HEK293 (cell line): ENCODE measurements around the gene NRSN2.

Source experiments
- CTCF ChIA-PET: fragments of 350-600 bp; formaldehyde crosslinking; extraction: SDS; loops from one replicate; lab custom pipeline; 2021; ENCODE audit warnings: antibody characterized with exemption; lab: Yijun Ruan, JAX
- POLR2A ChIA-PET: fragments of 300-600 bp; formaldehyde crosslinking; extraction: SDS; loops from one replicate; lab custom pipeline; 2020; ENCODE audit warnings: antibody characterized with exemption, inconsistent platforms; lab: Yijun Ruan, JAX
- H3K27ac ChIP-seq: fragments of 200-500 bp; sonication (Bioruptor generic); 2 replicates; pipeline ENCODE4 v1.5.1; 2014; ENCODE audit warnings: low read depth, low read length, control low read depth, inconsistent platforms; ENCODE audit errors: extremely low read depth
- H3K36me3 ChIP-seq, 2 experiments: fragments of 200-500 bp in 1 of 2; sonication (Bioruptor generic) in 1 of 2; 1 replicate in 1 of 2; 2 replicates in 1 of 2; pipeline ENCODE4 v1.5.1; 2014 to 2017; ENCODE audit warnings: inconsistent platforms in 2 of 2, low read length in 2 of 2; ENCODE audit not compliant: control insufficient read depth in 2 of 2, insufficient read depth in 1 of 2
- H3K4me1 ChIP-seq: fragments of 200-500 bp; sonication (Bioruptor generic); 2 replicates; pipeline ENCODE4 v1.5.1; 2014; ENCODE audit warnings: mild to moderate bottlenecking, low read length, inconsistent platforms; ENCODE audit not compliant: control insufficient read depth, insufficient read depth
- H3K4me3 ChIP-seq: 2 replicates; pipeline ENCODE4 v1.5.1; 2011; ENCODE audit warnings: low read depth, mild to moderate bottlenecking, control low read depth, low read length, moderate library complexity
- H3K9me3 ChIP-seq: fragments of 200-500 bp; sonication (Bioruptor generic); 2 replicates; pipeline ENCODE4 v1.5.1; 2014; ENCODE audit warnings: low read depth, low read length, inconsistent platforms; ENCODE audit not compliant: control insufficient read depth, insufficient read depth
- GFI1B ChIP-seq: fragments of 450-650 bp; formaldehyde crosslinking; IDR thresholded peaks from 2 replicates; pipeline ENCODE4 v1.5.1; 2016; ENCODE audit warnings: missing biosample characterization, missing genetic modification characterization
- GLIS1 ChIP-seq: fragments of 450-650 bp; formaldehyde crosslinking; IDR thresholded peaks from 2 replicates; pipeline ENCODE4 v1.5.1; 2016; ENCODE audit warnings: missing biosample characterization, missing genetic modification characterization
- SCRT2 ChIP-seq: fragments of 450-650 bp; formaldehyde crosslinking; IDR thresholded peaks from 2 replicates; pipeline ENCODE4 v1.5.1; 2016; ENCODE audit warnings: missing biosample characterization, missing genetic modification characterization
- YY2 ChIP-seq: fragments of 450-650 bp; formaldehyde crosslinking; IDR thresholded peaks from 2 replicates; pipeline ENCODE4 v1.5.1; 2016; ENCODE audit warnings: missing biosample characterization, missing genetic modification characterization
- ZNF146 ChIP-seq: fragments of 450-650 bp; formaldehyde crosslinking; IDR thresholded peaks from 2 replicates; pipeline ENCODE4 v1.5.1; 2016; ENCODE audit warnings: missing biosample characterization, missing genetic modification characterization
- ZNF174 ChIP-seq: fragments of 450-650 bp; formaldehyde crosslinking; IDR thresholded peaks from 2 replicates; pipeline ENCODE4 v1.5.0; 2017; ENCODE audit warnings: missing biosample characterization, mild to moderate bottlenecking, missing genetic modification characterization
- ZNF23 ChIP-seq: fragments of 450-650 bp; formaldehyde crosslinking; IDR thresholded peaks from 2 replicates; pipeline ENCODE4 v1.5.1; 2016; ENCODE audit warnings: missing biosample characterization, missing genetic modification characterization, borderline replicate concordance
- ZNF248 ChIP-seq: fragments of 450-650 bp; formaldehyde crosslinking; IDR thresholded peaks from 2 replicates; pipeline ENCODE4 v1.5.1; 2017; ENCODE audit warnings: missing biosample characterization, missing genetic modification characterization
- ZNF280D ChIP-seq: fragments of 450-650 bp; formaldehyde crosslinking; IDR thresholded peaks from 2 replicates; pipeline ENCODE4 v1.5.1; 2016; ENCODE audit warnings: missing biosample characterization, missing genetic modification characterization
- ZNF354C ChIP-seq: fragments of 450-650 bp; formaldehyde crosslinking; IDR thresholded peaks from 2 replicates; pipeline ENCODE4 v1.5.1; 2016; ENCODE audit warnings: missing biosample characterization, missing genetic modification characterization, low read depth, borderline replicate concordance
- ZNF37A ChIP-seq: fragments of 450-650 bp; IDR thresholded peaks from 2 replicates; pipeline ENCODE4 v1.5.1; 2018; ENCODE audit warnings: missing biosample characterization, missing genetic modification characterization
- ZNF518A ChIP-seq: fragments of 450-650 bp; formaldehyde crosslinking; conservative IDR thresholded peaks from 2 replicates; pipeline ENCODE4 v1.5.1; 2016; ENCODE audit warnings: low read depth, missing biosample characterization, missing genetic modification characterization
- ZNF548 ChIP-seq: fragments of 450-650 bp; formaldehyde crosslinking; IDR thresholded peaks from 2 replicates; pipeline ENCODE4 v1.5.1; 2016; ENCODE audit warnings: missing biosample characterization, missing genetic modification characterization
- ZNF561 ChIP-seq: fragments of 450-650 bp; IDR thresholded peaks from 2 replicates; pipeline ENCODE4 v1.5.1; 2018; ENCODE audit warnings: missing biosample characterization, missing genetic modification characterization, borderline replicate concordance
- ZNF596 ChIP-seq: fragments of 450-650 bp; IDR thresholded peaks from 2 replicates; pipeline ENCODE4 v1.5.0; 2018; ENCODE audit warnings: missing biosample characterization, mild to moderate bottlenecking, missing genetic modification characterization, moderate library complexity
- ZNF629 ChIP-seq: fragments of 450-650 bp; formaldehyde crosslinking; IDR thresholded peaks from 2 replicates; pipeline ENCODE4 v1.5.1; 2017; ENCODE audit warnings: missing biosample characterization, missing genetic modification characterization
- ZNF76 ChIP-seq: fragments of 450-650 bp; formaldehyde crosslinking; IDR thresholded peaks from 2 replicates; pipeline ENCODE4; 2016; ENCODE audit warnings: low read depth, missing biosample characterization, missing genetic modification characterization, borderline replicate concordance
- ZSCAN18 ChIP-seq: fragments of 450-650 bp; formaldehyde crosslinking; IDR thresholded peaks from 2 replicates; pipeline ENCODE4 v1.5.1; 2016; ENCODE audit warnings: missing biosample characterization, missing genetic modification characterization
- TF ChIP-seq, protein P1 (sequence below): fragments of 450-650 bp; formaldehyde crosslinking; IDR thresholded peaks from 2 replicates; pipeline ENCODE4 v1.5.1; 2016; ENCODE audit warnings: missing biosample characterization, missing genetic modification characterization
- TF ChIP-seq, protein P2 (sequence below): fragments of 450-650 bp; formaldehyde crosslinking; IDR thresholded peaks from 2 replicates; pipeline ENCODE4 v1.5.1; 2017; ENCODE audit warnings: missing biosample characterization, missing genetic modification characterization

NRSN2 gene

DNA sequence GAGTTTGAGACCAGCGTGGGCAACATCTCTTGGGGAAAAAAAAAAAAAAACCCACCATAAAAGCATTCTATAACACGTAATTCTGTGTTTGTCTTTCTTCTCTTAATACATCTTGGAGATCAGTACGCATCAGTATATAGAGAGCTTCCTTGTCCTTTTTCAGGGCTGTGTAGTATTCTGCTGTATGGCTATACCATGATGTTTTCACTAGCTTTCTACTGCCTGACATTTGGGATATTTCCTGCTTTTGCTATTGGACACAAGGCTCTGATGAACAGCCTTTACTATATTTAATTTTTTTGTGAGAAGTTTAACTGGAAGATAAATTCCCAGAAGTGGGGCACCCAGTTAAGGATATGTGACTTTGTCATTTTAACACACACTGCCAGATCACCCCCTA is 40.6 kb downstream of the NRSN2 start:
- ChIA-PET POLR2A (interaction anchor here (0.8 kb wide), 1 partner anchor 169 kb away, joined by 7 read pairs; no protein-coding TSS in a partner anchor), CTCF (interaction anchor here (1.5 kb wide), 1 partner anchor 44 kb away, joined by 5 read pairs; no protein-coding TSS in a partner anchor)
- Histone ChIP-seq H3K27ac (no peak overlapping the region), H3K36me3 (peaks cover 15 to 42% of the 10 kb centered on the region in 2 experiments), H3K9me3 (no peaks in the 10 kb centered on the region), H3K4me3 (no peak overlapping the region), H3K4me1 (no peaks in the 10 kb centered on the region)
- no peak for TF ChIP-seq ZNF596 (tag by site-specific recombination)
- TF ChIP-seq ZNF248 (tag by site-specific recombination), result no peak
- peak; percentile 98 for TF ChIP-seq ZNF146 (tag by site-specific recombination)
- TF ChIP-seq ZNF518A (tag by site-specific recombination), result no peak
- 0 out of 2 replicates have a peak, but pooled peaks have one; percentile 49 for TF ChIP-seq ZNF280D (tag by site-specific recombination)
- TF ChIP-seq ZNF37A (tag by site-specific recombination), result no peak
- no peak for TF ChIP-seq ZNF76 (tag by site-specific recombination)
- TF ChIP-seq YY2, result no peak
- no peak for TF ChIP-seq ZNF629
- TF ChIP-seq, protein P1, sequence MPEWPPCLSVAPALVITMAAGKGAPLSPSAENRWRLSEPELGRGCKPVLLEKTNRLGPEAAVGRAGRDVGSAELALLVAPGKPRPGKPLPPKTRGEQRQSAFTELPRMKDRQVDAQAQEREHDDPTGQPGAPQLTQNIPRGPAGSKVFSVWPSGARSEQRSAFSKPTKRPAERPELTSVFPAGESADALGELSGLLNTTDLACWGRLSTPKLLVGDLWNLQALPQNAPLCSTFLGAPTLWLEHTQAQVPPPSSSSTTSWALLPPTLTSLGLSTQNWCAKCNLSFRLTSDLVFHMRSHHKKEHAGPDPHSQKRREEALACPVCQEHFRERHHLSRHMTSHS (tag by site-specific recombination), result no peak
- TF ChIP-seq, all 188 proteins: peak for 2

- POLR2A ChIA-PET, result interaction anchor here (0.8 kb wide), 1 partner anchor 168 kb away, joined by 7 read pairs; no protein-coding TSS in a partner anchor
- CTCF ChIA-PET, result interaction anchor here (1.0 to 1.5 kb wide), 3 partner anchors 34 to 43 kb away, joined by 3 to 5 read pairs (median 4); no protein-coding TSS in a partner anchor
- H3K4me3 ChIP-seq, result no peak overlapping the region
- no peaks in the 10 kb centered on the region for H3K9me3 ChIP-seq
- H3K36me3 ChIP-seq, result peaks cover 22 to 49% of the 10 kb centered on the region in 2 experiments
- no peak overlapping the region for H3K27ac ChIP-seq
- no peaks in the 10 kb centered on the region for H3K4me1 ChIP-seq
- TF ChIP-seq ZNF354C (no peak), GFI1B (tag by site-specific recombination) (no peak), SCRT2 (tag by site-specific recombination) (no peak), ZNF561 (tag by site-specific recombination) (no peak), ZNF146 (tag by site-specific recombination) (no peak), ZNF548 (tag by site-specific recombination) (no peak), ZNF174 (tag by site-specific recombination) (no peak), GLIS1 (tag by site-specific recombination) (no peak), ZNF23 (tag by site-specific recombination) (no peak), ZSCAN18 (tag by site-specific recombination) (no peak)
- TF ChIP-seq, protein P2, sequence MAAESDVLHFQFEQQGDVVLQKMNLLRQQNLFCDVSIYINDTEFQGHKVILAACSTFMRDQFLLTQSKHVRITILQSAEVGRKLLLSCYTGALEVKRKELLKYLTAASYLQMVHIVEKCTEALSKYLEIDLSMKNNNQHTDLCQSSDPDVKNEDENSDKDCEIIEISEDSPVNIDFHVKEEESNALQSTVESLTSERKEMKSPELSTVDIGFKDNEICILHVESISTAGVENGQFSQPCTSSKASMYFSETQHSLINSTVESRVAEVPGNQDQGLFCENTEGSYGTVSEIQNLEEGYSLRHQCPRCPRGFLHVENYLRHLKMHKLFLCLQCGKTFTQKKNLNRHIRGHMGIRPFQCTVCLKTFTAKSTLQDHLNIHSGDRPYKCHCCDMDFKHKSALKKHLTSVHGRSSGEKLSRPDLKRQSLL (tag by site-specific recombination), result no peak
- TF ChIP-seq, protein P1 (tag by site-specific recombination), result no peak
Observed at GRCh38 chr20:388034-388994, 41.4 kb downstream of the NRSN2 start.
